Uterus (tissue), 2 donors: ENCODE measurements around the gene SEPTIN11.

Source experiments
- CTCF ChIP-seq, 4 experiments: fragments of 200-600 bp in 2 of 4; fragments of 450-650 bp in 2 of 4; sonication (generic) in 2 of 4; IDR thresholded peaks; one replicate each; pipeline ENCODE4 v1.5.1; 2016 to 2019; ENCODE audit warnings: antibody characterized with exemption in 4 of 4, mild to moderate bottlenecking in 2 of 4, moderate library complexity in 1 of 4
- POLR2A ChIP-seq, 2 donors: fragments of 450-650 bp; IDR thresholded peaks; one replicate each; pipeline ENCODE4 v1.6.1; 2016; ENCODE audit warnings: antibody characterized with exemption in 2 of 2, mild to moderate bottlenecking in 1 of 2, moderate library complexity in 1 of 2

GRCh38 chr4:76960014-76960413 is 10.5 kb downstream of the SEPTIN11 start:
- TF ChIP-seq CTCF (IDR thresholded peaks at IDR 0.05), result no peak
- no peak for TF ChIP-seq POLR2A (IDR thresholded peaks at IDR 0.05)
